Skin of body (tissue), 2 donors: ENCODE results near the gene DYNLT4. TPM values are rescaled to one million over a fixed set of nuclear protein-coding genes. Genes with fewer than 3 reads are reported as not detected.
"Not testable (repeated sequence)": the region's sequence is repeated elsewhere in the genome, so short reads cannot be mapped to it uniquely, and the experiment has no call there.

Experiments
- DNase-seq: peaks from one replicate; lab custom pipeline; 2025; lab: John Stamatoyannopoulos, UW
- total RNA-seq: library from RNA; depleted of rRNA; stranded (reverse); fragments of >200 nt; gene quantifications from one replicate; pipeline ENCODE4 v1.2.3, GENCODE V29; 2014

Gene DYNLT4
- total RNA-seq, 1 donor from 2014 or later, result not detected

- DNase-seq, result no peak
Observed at GRCh38 chr1:44828841-44829440, 21.8 kb upstream of the DYNLT4 start.

GRCh38 chr1:44828003-44828651 lies 21.0 kb upstream of the DYNLT4 start:
- DNase-seq, result no peak

- DNase-seq, result no peak
Observed at GRCh38 chr1:44827197-44828002, 20.2 kb upstream of the DYNLT4 start.

GRCh38 chr1:44826375-44827196 lies 19.4 kb upstream of the DYNLT4 start:
- DNase-seq, result no peak

GRCh38 chr1:44824392-44824791 lies 17.2 kb upstream of the DYNLT4 start:
- DNase-seq, result not testable (repeated sequence)

GRCh38 chr1:44822981-44823451 lies 15.9 kb upstream of the DYNLT4 start:
- DNase-seq, result no peak

GRCh38 chr1:44822131-44822701 lies 15.1 kb upstream of the DYNLT4 start:
- DNase-seq, result no peak

- DNase-seq, result no peak
Observed at GRCh38 chr1:44821240-44821715, 14.1 kb upstream of the DYNLT4 start.

- DNase-seq, result no peak
Observed at GRCh38 chr1:44820328-44821239, 13.4 kb upstream of the DYNLT4 start.

- DNase-seq, result peak; percentile 91
Observed at GRCh38 chr1:44819608-44820327, 12.6 kb upstream of the DYNLT4 start.

- DNase-seq, result peak; percentile 66
Observed at GRCh38 chr1:44819196-44819607, 12.1 kb upstream of the DYNLT4 start.

GRCh38 chr1:44817771-44818495 lies 10.8 kb upstream of the DYNLT4 start:
- no peak for DNase-seq

GRCh38 chr1:44817307-44817706 lies 10.2 kb upstream of the DYNLT4 start:
- no peak for DNase-seq

- not testable (repeated sequence) for DNase-seq
Observed at GRCh38 chr1:44815926-44816325, 8.8 kb upstream of the DYNLT4 start.

- no peak for DNase-seq
Observed at GRCh38 chr1:44812822-44813543, 5.8 kb upstream of the DYNLT4 start.

GRCh38 chr1:44811234-44811633 lies 4.1 kb upstream of the DYNLT4 start:
- DNase-seq, result no peak

- not testable (repeated sequence) for DNase-seq
Observed at GRCh38 chr1:44810762-44811105, 3.6 kb upstream of the DYNLT4 start.
